Measurements from ENCODE around the gene CTSW.

The CTSW gene

DNA sequence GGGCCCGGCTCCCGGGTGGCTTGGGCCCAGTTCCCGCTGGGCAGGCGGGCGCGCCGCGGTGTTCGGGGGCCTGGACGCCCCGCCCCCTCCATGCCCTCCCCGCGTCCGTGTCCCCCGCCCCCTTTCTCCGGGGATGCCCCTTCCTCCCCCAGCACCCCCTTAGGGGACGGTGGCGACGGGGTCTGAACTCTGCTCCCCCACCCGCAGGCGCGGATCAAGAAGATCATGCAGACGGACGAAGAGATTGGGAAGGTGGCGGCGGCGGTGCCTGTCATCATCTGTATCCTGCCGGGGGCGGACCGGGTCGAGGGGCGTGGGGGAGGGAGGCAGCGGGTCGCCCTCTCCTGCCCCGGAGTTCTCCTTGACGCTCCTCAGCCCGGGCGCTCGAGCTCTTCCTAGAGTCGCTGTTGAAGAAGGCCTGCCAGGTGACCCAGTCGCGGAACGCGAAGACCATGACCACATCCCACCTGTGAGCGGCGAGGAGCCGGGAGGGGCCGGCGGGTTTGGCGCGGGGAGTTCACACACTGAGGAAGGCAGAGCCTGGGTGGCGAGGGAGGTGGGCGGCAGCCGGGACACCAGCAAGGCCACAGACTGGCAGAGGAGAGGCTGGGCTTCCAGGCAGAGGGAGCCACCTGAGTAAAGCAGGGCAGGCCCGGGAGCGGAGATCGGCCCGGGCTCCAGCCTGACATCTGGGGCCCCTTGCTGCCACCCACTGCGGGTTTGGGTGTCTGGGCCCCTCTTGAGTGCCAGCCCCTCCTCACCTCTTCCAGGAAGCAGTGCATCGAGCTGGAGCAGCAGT, 40.1 kb downstream of the CTSW start:
- DNase-seq (ENCODE audit: insufficient read length, low spot score) (no peak), FAIRE-seq (no peak)
- TF ChIP-seq, protein P1, sequence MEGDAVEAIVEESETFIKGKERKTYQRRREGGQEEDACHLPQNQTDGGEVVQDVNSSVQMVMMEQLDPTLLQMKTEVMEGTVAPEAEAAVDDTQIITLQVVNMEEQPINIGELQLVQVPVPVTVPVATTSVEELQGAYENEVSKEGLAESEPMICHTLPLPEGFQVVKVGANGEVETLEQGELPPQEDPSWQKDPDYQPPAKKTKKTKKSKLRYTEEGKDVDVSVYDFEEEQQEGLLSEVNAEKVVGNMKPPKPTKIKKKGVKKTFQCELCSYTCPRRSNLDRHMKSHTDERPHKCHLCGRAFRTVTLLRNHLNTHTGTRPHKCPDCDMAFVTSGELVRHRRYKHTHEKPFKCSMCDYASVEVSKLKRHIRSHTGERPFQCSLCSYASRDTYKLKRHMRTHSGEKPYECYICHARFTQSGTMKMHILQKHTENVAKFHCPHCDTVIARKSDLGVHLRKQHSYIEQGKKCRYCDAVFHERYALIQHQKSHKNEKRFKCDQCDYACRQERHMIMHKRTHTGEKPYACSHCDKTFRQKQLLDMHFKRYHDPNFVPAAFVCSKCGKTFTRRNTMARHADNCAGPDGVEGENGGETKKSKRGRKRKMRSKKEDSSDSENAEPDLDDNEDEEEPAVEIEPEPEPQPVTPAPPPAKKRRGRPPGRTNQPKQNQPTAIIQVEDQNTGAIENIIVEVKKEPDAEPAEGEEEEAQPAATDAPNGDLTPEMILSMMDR (IDR thresholded peaks at IDR 0.05; ENCODE audit: insufficient read depth, missing control alignments): no peak

GRCh38 chr11:65920372-65920802, 40.8 kb downstream of the CTSW start:
- no peak for DNase-seq (ENCODE audit: insufficient read length, low spot score)
- TF ChIP-seq, protein P1 (IDR thresholded peaks at IDR 0.05; ENCODE audit: insufficient read depth, missing control alignments): no peak
- FAIRE-seq: no peak

- no peak for FAIRE-seq
Observed at GRCh38 chr11:65921033-65921555, 41.5 kb downstream of the CTSW start.

DNA sequence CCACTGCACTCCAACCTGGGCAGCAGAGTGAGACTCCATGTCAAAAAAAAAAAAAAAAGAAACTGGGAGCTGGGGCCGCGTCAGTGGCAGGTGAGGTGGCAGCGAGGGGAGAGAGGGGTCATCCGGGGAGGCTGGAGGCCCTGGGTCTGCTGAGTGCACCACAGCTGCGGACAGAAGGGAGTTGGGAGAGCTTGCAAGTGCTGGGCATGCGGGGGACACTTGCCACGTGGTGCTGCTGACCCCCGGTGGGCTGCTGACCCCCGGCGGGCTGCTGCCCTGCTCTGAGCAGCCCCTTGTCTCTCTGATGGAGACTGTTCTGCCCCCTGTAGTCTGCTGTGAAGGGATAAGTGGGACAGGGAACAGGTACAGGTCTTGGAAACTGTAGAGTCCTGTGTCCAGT, 42.2 kb downstream of the CTSW start:
- FAIRE-seq (no peak), DNase-seq (ENCODE audit: insufficient read length, low spot score) (no peak)
- TF ChIP-seq, protein P1 (IDR thresholded peaks at IDR 0.05; ENCODE audit: insufficient read depth, missing control alignments): no peak

More at GRCh38 chr11:65921033-65921555, 41.5 kb downstream of the CTSW start:
- no peak for DNase-seq (ENCODE audit: insufficient read length, low spot score)
- TF ChIP-seq, protein P1 (IDR thresholded peaks at IDR 0.05; ENCODE audit: insufficient read depth, missing control alignments): no peak

- TF ChIP-seq, protein P1 (IDR thresholded peaks at IDR 0.05; ENCODE audit: insufficient read depth, missing control alignments): no peak
- DNase-seq (ENCODE audit: insufficient read length, low spot score): no peak
- no peak for FAIRE-seq
Observed at GRCh38 chr11:65922565-65922964, 42.9 kb downstream of the CTSW start.

DNA sequence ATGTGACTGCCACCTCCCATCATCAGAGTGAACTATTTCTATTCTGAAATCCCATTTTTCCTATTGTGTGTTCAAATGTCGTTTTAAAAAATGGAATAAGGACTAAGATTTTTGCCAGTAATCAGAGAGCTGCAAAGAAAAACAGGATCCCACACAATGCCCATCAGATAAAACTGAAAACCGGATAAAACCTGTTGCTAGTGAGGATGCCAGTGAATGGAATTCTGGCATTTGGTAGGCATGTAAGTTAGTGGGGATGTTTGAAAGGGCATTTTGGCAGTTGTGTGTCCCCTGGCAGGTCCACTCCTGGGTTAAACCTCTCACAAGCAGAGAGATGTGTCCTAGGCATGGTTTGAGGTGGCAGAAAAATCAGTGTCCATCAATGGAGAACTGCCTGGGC, 45.8 kb downstream of the CTSW start:
- TF ChIP-seq, protein P1 (IDR thresholded peaks at IDR 0.05; ENCODE audit: insufficient read depth, missing control alignments): no peak
- FAIRE-seq (no peak), DNase-seq (ENCODE audit: insufficient read length, low spot score) (no peak)

DNA sequence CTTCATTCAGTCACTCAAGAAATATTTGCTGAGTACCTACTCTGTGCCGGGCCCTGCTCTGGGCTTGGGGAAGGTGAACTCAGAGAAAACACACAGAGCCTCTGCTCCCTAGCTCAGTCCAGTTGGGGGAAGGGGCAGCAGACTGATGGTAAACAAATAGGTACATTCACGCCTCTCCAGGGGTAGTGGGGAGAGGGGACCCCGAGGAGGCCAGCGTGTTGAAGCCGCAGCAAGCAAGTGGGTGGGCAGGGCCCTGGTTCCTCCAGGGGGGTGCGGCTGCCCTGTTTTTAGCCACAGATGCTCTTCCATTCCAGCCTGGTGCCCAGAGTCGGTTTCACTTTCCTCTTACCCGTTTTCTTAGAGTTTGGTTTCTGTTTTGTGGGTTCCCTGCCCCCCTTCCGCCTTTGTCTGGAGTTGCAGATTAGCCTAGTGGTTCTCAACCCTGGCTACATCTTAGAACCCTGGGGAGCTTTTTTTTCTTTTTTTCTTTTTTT, 48.3 kb downstream of the CTSW start:
- no peak for DNase-seq (ENCODE audit: insufficient read length, low spot score)
- TF ChIP-seq, protein P1 (IDR thresholded peaks at IDR 0.05; ENCODE audit: insufficient read depth, missing control alignments): no peak
- no peak for FAIRE-seq

Measured in D721Med (cell line).